ENCODE data around the gene ADGRG6.

GRCh38 chr6:142376800-142377496, 75.1 kb downstream of the ADGRG6 start:
- TF ChIP-seq MAFG (tag; conservative IDR thresholded peaks at IDR 0.05): no peak
- TF ChIP-seq, protein P1, sequence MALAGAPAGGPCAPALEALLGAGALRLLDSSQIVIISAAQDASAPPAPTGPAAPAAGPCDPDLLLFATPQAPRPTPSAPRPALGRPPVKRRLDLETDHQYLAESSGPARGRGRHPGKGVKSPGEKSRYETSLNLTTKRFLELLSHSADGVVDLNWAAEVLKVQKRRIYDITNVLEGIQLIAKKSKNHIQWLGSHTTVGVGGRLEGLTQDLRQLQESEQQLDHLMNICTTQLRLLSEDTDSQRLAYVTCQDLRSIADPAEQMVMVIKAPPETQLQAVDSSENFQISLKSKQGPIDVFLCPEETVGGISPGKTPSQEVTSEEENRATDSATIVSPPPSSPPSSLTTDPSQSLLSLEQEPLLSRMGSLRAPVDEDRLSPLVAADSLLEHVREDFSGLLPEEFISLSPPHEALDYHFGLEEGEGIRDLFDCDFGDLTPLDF (CRISPR knock-in tag; IDR thresholded peaks at IDR 0.05): no peak
- no peak for TF ChIP-seq ZBTB43 (CRISPR knock-in tag; IDR thresholded peaks at IDR 0.05)
- TF ChIP-seq NFE2 (IDR thresholded peaks at IDR 0.05; ENCODE audit: low read depth): no peak
- no peak for TF ChIP-seq YY1 (IDR thresholded peaks at IDR 0.05; ENCODE audit: borderline replicate concordance in 1 of 3, control insufficient read depth in 1 of 3, extremely low read depth in 1 of 3, insufficient read depth in 3 of 3, insufficient read length in 1 of 3, insufficient replicate concordance in 2 of 3, low read depth in 1 of 3, low read length in 2 of 3)
